Left colon (tissue), 2 donors: ENCODE data around the gene LEUTX. TPM values are rescaled to one million over a fixed set of nuclear protein-coding genes. Genes with fewer than 3 reads are reported as not detected.

Experiments
- ATAC-seq: fragments of 200-7000 bp; cut with Tn5 transposase; one replicate; pipeline ENCODE4 v1.9.1; 2020; ENCODE audit warnings: mild to moderate bottlenecking, moderate library complexity
- DNase-seq, 2 donors: peaks; one replicate each; pipeline ENCODE4 v3.0.0-alpha.2; 2020
- intact Hi-C, 2 donors: fragments of 100-400 bp; cut with DNase I in 1 of 2; cut with micrococcal nuclease in 1 of 2; formaldehyde crosslinking; loops; one replicate each; pipeline versions ENCODE4 v1.11.2 to v1.14.0; 2022; cut with DNase I, micrococcal nuclease
- microRNA-seq, 2 donors: library from miRNA; unstranded; fragments of <30 nt; microRNA quantifications; one replicate each; pipeline versions ENCODE4 v1.1.0 to v1.2.0, GENCODE V29; 2020
- total RNA-seq, 2 donors: library from RNA; stranded (reverse); fragmentation: NEBNext Ultra II Directional; extraction: Animal tissue kit (Norgen Biotek cat#: 25700); gene quantifications; one replicate each; pipeline ENCODE4 v1.2.1, GENCODE V29; 2021
- donor health status: DM: no; HTN: no; CAD: no.
- donor health status: DM: yes; HTN: yes; CAD: no.

The LEUTX gene
- total RNA-seq, 2 donors from 2014 or later = not detected

GRCh38 chr19:39832341-39833083 lies 53.9 kb downstream of the LEUTX start:
- no peak for ATAC-seq
- DNase-seq = no peak
- intact Hi-C loops = no loop called here

DNA sequence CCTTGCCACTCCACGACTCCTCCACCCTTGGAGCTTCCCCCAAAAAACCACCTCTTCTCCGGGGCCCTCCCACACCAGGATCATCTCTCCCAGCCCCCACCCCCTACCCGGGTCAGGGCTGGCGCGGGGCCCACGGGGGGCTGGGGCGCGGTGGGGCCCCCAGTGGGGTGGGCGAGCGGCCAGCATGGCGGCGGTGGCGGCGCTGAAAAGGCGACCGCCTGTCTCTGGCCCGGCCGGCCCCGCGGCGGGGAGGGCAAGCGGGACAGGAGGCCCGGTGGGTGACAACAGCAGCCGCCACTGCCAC lies 54.5 kb downstream of the LEUTX start:
- intact Hi-C loops = no loop called here
- ATAC-seq = peak; percentile 21

DNA sequence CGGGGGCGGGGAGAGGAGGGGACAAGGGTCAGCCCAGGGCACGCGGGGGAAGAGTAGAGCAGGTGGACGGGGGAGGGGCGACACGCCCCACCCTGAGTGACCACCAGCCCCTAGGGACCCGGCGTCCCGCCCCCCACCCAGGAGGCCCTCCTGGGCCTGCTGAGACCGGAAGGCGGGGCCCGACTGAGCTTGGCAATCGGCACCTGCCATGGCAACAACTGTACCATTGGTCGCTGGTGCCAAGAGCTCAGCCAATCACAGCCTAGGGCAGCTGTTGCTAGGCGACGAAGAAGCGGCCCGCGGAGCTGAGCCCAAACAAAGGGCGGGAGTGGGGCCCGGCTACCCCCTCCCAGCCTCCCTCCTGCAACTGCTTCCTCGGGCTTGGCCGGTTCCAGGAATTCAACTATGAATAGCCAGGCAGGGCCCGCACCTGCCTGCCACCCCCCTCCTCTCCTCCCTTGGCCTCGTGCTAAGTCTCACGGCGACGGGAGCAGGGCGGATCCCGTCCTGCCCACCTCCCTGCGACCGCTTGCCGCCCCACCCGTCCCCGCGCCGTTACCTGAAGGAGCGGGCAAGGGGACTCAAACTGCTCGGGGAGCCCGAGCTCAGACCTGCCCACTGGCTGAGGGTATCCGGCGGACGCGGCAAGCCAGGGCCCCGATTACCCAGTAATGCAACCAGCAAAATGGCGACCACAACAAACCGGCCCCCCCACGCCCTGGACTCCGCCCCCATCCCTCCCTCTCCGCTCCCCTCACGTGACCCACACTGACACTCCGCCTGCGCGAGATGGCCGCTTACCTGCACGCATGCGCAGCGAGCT lies 55.0 kb downstream of the LEUTX start, which contains the start of gene DYRK1B:
Gene DYRK1B (minus strand): TSS at position 699 of the 823 bp plus-strand sequence. CDS start 2,295 bp downstream, outside the sequence.
- ATAC-seq (peak; percentile 93), DNase-seq (peak; percentile 98)
- intact Hi-C loops = no loop called here

More for the DNA sequence above, 54.5 kb downstream of the LEUTX start:
- no peak for DNase-seq

GRCh38 chr19:39834287-39834841 lies 55.7 kb downstream of the LEUTX start:
- ATAC-seq (no peak), DNase-seq (no peak)
- intact Hi-C loops = no loop called here

Small RNA genes lying within 50 kb of the gene (microRNA-seq; reads per million reads assigned to microRNA genes)
- 0 reads per million in 2 donors for gene MIR6719

Other genes with a start within 250 kb of the LEUTX start
- gene EID2B, start 246.0 kb upstream of the LEUTX start, total RNA-seq = under 1 TPM; 0.15 to 0.75 TPM
- gene EID2, start 238.7 kb upstream of the LEUTX start, total RNA-seq = 10 to 100 TPM; 10.4 to 10.6 TPM
- gene LGALS13, start 176.3 kb upstream of the LEUTX start, total RNA-seq = not detected
- not detected for gene LGALS16, start 122.9 kb upstream of the LEUTX start, total RNA-seq
- not detected for gene LGALS14, start 74.4 kb upstream of the LEUTX start, total RNA-seq
- 1 to 10 TPM in 1 of 2 donors, not detected in 1; 1.8 TPM for gene CLC, start 40.8 kb upstream of the LEUTX start, total RNA-seq
- gene DYRK1B, start 55.3 kb downstream of the LEUTX start, total RNA-seq = 10 to 100 TPM in 1 of 2 donors, 1 to 10 TPM in 1; 7.6 to 16.3 TPM
- gene FBL, start 67.5 kb downstream of the LEUTX start, total RNA-seq = 100 to 1,000 TPM; 128 to 166 TPM
- 1,000 to 10,000 TPM; 6,411 to 6,996 TPM for gene FCGBP, start 155.8 kb downstream of the LEUTX start, total RNA-seq
- gene PSMC4, start 192.3 kb downstream of the LEUTX start, total RNA-seq = 10 to 100 TPM; 71.7 to 83.1 TPM
- gene ZNF546, start 218.2 kb downstream of the LEUTX start, total RNA-seq = 1 to 10 TPM; 2.0 to 3.0 TPM